DMS53 treated with DMSO at 0.1 percent for 48 hours (cell line): ENCODE measurements around the gene SYNPO2.
"Not testable (repeated sequence)": the region's sequence is repeated elsewhere in the genome, so short reads cannot be mapped to it uniquely, and the experiment has no call there.

Experiments used
- DNase-seq: peaks from one replicate; lab custom pipeline; 2025; ENCODE audit not compliant: unreplicated experiment; lab: John Stamatoyannopoulos, UW

The SYNPO2 gene

GRCh38 chr4:118995693-118996391, 107.2 kb downstream of the SYNPO2 start:
- DNase-seq = no peak

DNA sequence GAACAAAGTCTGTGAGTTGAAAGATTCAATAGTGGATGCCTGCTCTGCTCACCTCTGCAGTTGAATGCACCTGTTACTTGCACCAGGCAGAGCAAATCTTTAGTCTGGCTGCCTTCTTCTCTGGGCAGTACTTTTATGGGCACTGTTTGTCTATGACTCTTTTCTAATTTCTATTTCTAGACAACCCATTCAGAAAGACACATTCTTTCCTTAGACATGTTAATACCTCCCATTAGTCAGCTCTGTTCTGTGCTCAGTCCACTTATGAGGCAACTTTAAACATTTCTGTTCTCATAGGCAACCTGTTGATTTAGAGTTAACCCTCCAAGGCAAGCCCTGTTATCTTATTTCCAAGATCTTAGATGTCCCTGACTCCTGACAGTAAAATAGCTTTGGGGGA, 108.9 kb downstream of the SYNPO2 start:
- no peak for DNase-seq

- DNase-seq = no peak
Observed at GRCh38 chr4:118999919-119000318, 111.3 kb downstream of the SYNPO2 start.

DNA sequence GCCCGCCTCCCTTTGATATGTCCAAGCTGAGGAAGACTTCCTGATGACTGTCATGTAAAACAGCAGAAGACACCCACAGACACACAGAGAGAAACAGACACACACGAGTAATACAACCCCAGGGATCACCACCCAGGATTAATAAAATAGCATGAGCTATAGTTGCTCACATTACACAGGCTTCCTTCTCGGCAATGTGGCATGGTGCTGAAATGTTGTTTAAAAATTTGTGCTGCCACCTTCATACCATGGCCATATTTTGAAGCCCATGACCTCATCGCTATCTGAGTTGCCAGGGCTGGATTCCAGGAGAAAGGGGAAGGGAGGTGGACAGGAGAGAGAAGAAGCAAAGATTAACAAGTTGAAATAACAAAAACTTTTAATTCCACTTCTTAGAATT, 111.7 kb downstream of the SYNPO2 start:
- no peak for DNase-seq

GRCh38 chr4:119002476-119002875, 113.8 kb downstream of the SYNPO2 start:
- no peak for DNase-seq

- not testable (repeated sequence) for DNase-seq
Observed at GRCh38 chr4:119003001-119003400, 114.3 kb downstream of the SYNPO2 start.

DNA sequence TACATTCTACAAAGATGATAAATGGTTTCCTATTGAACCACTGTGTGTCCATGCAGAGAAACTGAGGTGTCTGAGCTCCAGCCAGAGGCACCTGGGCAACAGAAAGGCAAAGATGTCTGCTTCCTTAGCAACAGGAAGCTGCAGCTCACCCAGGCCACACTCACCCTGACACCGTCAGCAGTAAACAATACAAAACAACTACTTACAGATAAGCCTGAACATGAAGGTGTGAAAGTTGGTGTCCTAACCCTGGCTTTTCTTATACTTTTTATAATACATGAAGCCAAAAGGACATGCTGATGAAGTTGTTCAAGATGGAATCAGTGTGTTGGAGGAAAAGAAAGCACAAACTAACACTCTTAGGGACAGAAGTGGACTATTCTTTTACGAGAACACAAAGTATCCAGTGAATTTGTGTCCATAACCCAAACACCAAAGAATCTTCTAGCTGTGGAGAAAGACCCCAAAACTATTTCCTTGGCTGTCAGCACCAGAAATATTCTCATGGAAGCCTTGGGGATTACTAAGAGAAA, 117.3 kb downstream of the SYNPO2 start:
- DNase-seq = no peak

DNA sequence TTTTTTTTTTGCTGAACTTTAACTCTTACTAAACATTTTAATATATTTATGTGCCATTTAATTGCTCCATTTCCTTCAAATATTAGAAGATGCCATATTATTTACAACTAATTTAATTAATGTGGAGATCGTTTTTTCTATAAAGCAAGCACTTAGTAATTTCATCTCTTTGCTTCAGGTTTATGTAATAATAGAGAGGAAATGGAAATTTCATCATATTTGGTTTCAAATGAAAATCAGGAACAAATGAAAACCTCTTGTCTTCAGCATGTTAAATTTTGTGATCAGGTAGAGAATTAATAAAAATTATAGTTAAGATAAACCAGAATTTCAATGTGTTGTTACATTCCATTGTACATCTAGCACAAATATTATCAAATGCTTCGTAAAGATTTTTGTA, 120.1 kb downstream of the SYNPO2 start:
- no peak for DNase-seq

GRCh38 chr4:119010221-119010620, 121.6 kb downstream of the SYNPO2 start:
- not testable (repeated sequence) for DNase-seq

GRCh38 chr4:119010909-119011606, 122.4 kb downstream of the SYNPO2 start:
- no peak for DNase-seq

DNA sequence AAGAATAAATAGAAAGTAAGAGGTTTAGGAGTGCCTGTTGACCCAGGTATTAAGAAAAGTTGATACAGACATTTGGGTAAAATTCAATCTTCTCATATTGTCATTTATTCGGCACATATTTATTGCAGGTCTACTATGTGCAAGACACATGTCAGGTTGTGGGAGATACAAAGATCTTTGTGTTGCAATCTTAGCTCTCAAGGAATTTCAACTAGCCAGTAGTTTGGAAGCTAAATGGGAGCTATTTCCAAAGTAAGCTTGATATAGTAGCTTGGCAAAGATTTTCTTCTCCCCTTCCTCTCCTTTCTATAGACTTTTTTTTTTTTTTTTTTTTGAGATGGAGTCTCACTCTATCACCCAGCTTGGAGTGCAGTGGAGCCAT, 122.9 kb downstream of the SYNPO2 start:
- no peak for DNase-seq

GRCh38 chr4:119014658-119015057, 126.0 kb downstream of the SYNPO2 start:
- DNase-seq = no peak

DNA sequence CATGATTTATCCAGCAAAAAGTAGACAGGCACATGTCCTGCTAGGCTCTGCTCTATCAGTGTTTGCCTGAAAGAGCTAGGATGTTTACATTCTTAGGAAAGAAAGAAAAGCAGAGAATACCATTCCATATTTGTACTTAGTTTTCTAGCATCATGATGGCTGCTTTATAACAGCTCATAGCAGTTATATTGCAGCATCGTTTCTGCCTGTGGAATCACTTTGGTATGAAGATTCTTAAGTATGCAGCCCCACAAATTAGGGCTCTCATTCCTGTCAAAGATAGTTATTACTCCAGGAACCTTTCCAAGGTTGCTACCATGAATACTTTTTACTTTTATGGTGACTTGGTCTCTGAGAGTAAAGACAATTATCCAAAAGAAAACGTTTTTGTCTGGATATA, 128.0 kb downstream of the SYNPO2 start:
- no peak for DNase-seq

DNA sequence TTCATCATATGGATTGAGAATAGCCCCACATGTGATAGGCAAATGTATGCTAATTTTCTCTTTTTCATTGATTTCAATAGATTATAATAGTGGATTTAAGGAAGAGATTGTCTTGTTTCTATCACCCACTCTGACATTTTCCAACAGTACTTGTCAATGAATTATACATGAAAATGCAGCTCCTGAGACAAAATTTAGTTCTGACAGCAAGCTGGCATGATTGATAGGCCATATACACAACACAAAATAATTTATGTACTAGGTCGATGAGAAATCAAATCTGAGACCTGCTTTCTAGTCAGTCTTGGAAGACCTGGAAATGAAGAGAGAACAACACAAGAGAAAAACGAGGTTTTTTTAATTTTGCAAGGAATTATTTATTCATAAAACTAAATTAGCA, 129.0 kb downstream of the SYNPO2 start:
- no peak for DNase-seq

DNA sequence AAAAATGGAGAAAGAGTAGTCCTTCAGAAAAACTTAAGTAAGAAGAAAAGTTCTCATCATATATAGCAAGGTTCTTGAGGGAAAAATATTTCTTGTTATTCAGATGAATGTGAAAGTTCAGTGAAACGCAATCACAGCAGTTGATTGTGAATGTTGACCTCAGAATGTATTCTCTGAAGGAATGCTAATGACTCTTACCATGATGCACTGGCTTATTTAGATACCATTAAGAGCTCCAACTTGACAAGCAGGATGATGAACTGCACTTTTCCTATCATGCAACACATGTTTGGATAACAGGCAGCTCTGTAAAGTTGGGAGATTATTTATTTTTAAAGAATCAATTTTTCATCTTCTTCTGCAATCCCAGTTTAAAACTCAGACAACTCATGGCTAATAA, 131.5 kb downstream of the SYNPO2 start:
- no peak for DNase-seq

DNA sequence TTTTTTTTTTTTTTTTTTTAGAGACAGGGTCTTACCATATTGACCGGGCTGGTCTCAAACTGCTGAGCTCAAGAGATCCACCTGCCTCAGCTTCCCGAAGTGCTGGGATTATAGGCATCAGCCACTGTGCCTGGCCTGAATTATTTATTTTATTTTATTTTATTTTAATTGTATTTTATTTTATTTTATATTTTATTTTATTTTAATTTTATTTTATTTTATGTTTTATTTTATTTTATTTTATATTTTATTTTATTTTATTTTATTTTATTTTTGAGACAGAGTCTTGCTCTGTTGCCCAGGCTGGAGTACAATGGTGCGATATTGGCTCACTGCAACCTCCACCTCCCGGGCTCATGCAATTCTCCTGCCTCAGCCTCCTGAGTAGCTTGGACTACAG, 133.9 kb downstream of the SYNPO2 start:
- DNase-seq = not testable (repeated sequence)

DNA sequence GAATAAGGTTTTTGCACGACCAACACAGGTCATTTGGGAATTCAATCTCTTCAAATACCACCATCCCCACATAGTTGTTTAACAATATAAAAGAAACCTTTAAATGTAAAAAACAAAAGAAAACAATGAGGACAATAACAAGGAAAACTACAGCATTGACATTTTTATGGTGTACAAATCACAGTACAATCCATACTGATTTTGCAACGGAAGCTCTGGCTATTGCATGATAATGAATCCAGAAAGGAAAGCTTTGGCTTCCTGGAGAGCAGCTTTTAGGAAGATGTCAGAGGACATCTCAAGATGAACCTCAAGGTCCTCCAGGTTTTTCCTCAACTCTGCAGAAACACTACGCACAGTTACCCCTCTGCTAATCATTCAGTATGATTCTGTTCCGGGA, 135.4 kb downstream of the SYNPO2 start:
- DNase-seq = no peak

- DNase-seq = no peak
Observed at GRCh38 chr4:119025420-119025819, 136.8 kb downstream of the SYNPO2 start.

DNA sequence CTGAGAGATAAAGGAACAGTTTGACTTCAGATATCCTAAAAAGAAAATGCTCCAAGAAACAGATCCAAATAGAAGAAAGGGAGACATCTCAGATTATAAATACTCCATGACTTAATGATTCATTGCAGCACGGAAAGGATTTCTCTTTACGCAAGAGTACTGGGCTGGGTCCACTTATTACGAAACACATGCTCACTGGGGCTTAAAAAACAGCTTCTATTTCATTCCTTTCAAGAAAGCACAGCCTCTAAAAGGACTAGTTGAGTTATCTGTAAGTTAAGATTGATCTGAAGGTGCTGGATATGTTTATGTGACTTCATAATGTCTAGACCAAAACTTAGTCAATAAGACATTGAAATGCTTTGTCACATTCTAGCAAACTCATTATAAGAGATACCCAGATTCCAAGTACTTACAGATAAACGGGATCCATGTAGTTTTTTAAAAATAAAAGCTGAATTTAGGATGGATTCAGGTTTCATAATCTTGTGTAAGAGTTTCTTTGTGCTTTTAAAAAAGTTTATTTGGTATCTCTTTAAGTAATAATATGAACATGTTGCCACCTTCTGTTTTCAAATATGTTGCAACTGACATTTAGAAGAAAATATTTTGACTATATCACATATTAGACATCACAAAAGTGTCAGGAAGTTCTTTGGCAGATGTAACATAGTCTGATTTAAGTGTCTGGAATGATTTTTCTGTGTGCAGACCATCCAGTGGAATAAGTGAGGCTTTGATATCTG, 137.4 kb downstream of the SYNPO2 start:
- no peak for DNase-seq

DNA sequence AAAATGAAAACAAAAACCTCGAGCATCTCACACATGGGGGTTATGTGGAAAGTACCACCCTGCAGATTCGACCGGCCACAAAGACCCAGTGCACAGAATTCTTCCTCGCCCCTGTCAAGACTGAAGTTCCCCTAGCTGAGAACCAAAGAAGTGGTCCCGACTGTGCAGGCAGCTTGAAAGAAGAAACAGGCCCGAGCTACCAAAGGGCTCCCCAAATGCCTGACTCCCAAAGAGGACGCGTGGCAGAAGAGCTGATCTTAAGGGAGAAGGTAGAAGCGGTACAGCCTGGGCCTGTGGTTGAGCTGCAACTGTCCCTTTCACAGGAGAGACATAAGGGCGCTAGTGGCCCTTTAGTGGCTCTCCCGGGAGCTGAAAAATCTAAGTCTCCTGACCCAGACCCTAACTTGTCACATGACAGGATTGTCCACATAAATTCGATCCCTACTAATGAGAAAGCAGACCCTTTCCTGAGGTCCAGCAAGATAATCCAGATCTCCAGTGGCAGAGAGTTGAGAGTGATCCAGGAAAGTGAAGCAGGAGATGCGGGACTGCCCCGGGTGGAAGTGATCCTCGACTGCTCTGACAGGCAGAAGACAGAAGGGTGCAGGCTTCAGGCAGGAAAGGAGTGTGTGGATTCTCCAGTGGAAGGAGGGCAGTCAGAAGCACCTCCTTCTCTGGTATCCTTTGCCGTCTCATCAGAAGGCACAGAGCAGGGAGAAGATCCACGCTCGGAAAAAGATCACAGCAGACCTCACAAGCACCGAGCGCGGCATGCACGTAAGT, 138.2 kb downstream of the SYNPO2 start:
- DNase-seq = no peak

- DNase-seq = no peak
Observed at GRCh38 chr4:119027811-119028210, 139.2 kb downstream of the SYNPO2 start.
